NB4 (cell line): ENCODE data around the gene MB.

ENCODE experiments used
- CTCF ChIP-seq: IDR thresholded peaks from one replicate; pipeline ENCODE4 v1.5.1; 2012; ENCODE audit warnings: low read depth, low read length
- MAX ChIP-seq: IDR thresholded peaks from 2 replicates; pipeline ENCODE4 v1.6.1; 2011; ENCODE audit warnings: low read depth, low read length
- MYC ChIP-seq: IDR thresholded peaks from 2 replicates; pipeline ENCODE4 v1.6.1; 2011; ENCODE audit warnings: low read depth, low read length
- POLR2A ChIP-seq: IDR thresholded peaks from 2 replicates; pipeline ENCODE4 v1.6.1; 2011; ENCODE audit warnings: mild to moderate bottlenecking; ENCODE audit not compliant: insufficient read length; ENCODE audit errors: extremely low read depth

DNA sequence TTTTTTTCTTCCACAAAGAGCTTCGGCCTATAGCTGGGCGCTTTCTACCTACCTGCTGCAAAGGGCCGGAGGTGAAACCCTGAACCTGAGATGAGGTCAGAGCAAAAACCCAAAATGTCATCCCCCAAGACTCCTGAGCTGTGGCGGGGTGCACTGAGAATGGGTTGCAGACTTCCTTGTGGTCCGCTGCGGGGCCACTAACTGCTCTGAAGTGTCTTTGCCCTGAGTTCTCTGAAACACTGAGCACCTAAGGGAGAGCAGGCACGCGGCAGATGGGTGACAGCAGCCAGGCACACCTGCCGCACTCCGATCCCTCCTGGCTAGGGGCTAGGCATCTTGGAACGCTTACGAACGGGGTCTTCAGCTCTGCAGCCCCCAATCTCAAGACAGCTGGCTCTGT, 47.2 kb downstream of the MB start:
- no peak for TF ChIP-seq POLR2A
- no peak for TF ChIP-seq MAX
- no peak for TF ChIP-seq CTCF
- no peak for TF ChIP-seq MYC
